Measurements from ENCODE around the gene NUP43. TPM values are rescaled to one million over a fixed set of nuclear protein-coding genes. Genes with fewer than 3 reads are reported as not detected.

NUP43 gene
- total RNA-seq, 4 donors from 2014 or later = 14.6 to 35.2 (median 17.2) TPM

DNA sequence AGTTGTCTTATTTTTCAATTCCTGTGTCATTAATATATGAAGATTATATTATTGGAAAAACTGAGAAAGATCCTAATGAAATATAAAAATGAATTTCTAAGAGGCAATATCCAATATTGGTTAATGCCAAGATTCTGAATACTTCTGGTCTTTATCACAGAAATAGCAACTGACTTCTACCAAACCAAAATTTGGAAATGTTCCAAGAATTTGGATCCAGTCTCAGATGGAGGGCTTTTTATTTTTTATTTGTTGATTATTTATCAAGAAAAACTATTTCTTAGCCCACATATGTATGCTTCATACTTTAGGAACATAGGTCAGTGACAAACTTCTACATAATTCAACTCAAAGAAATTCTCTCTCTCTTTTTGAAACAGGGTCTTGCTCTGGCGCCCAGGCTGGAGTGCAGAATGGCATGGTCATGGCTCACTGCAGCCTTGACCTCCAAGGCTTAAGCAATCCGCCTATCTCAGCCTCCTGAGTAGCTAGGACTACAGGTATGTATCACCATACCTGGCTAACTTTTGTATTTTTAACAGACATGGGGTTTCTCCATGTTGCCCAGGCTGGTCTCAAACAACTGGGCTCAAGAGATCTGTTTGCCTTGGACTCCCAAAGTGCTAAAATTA lies 13.1 kb downstream of the NUP43 start:
- WGBS, 2 donors = 98 to 100% methylated on average over 2 of the region's 2 CpGs
- H3K4me3 ChIP-seq (ENCODE audit: low read depth, poor library complexity, severe bottlenecking) = no peak overlapping the region
- intact Hi-C loops (cut with DNase I; ENCODE audit: low total_unique reads) = no loop called here
- TF ChIP-seq, protein P1, sequence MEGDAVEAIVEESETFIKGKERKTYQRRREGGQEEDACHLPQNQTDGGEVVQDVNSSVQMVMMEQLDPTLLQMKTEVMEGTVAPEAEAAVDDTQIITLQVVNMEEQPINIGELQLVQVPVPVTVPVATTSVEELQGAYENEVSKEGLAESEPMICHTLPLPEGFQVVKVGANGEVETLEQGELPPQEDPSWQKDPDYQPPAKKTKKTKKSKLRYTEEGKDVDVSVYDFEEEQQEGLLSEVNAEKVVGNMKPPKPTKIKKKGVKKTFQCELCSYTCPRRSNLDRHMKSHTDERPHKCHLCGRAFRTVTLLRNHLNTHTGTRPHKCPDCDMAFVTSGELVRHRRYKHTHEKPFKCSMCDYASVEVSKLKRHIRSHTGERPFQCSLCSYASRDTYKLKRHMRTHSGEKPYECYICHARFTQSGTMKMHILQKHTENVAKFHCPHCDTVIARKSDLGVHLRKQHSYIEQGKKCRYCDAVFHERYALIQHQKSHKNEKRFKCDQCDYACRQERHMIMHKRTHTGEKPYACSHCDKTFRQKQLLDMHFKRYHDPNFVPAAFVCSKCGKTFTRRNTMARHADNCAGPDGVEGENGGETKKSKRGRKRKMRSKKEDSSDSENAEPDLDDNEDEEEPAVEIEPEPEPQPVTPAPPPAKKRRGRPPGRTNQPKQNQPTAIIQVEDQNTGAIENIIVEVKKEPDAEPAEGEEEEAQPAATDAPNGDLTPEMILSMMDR (IDR thresholded peaks at IDR 0.05) = no peak
- TF ChIP-seq POLR2A (IDR thresholded peaks at IDR 0.05) = no peak
- no peak for DNase-seq (ENCODE audit: low spot score in 2 of 2)

DNA sequence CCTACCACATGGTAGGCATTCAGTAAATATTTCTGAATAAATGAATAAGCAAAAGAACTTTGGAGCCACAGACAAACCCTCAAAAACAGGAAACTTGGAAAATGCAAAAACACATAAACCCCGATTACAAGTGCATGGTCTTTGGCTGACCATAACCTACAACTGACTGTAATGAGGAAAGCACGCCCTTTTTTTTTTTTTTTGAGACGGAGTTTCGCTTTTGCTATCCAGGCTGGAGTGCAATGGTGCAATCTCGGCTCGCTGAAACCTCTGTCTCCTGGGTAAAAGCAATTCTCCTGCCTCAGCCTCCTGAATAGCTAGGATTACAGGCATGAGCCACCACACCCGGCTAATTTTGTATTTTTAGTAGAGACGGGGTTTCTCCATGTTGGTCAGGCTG lies 16.5 kb downstream of the NUP43 start:
- no peak for DNase-seq (ENCODE audit: low spot score in 2 of 2)
- no peak overlapping the region for H3K4me3 ChIP-seq (ENCODE audit: low read depth, poor library complexity, severe bottlenecking)
- intact Hi-C loops (cut with DNase I; ENCODE audit: low total_unique reads) = no loop called here
- 89 to 93% methylated on average over 8 of the region's 8 CpGs for WGBS, 2 donors
- TF ChIP-seq, protein P1 (IDR thresholded peaks at IDR 0.05) = no peak
- TF ChIP-seq POLR2A (IDR thresholded peaks at IDR 0.05) = no peak

DNA sequence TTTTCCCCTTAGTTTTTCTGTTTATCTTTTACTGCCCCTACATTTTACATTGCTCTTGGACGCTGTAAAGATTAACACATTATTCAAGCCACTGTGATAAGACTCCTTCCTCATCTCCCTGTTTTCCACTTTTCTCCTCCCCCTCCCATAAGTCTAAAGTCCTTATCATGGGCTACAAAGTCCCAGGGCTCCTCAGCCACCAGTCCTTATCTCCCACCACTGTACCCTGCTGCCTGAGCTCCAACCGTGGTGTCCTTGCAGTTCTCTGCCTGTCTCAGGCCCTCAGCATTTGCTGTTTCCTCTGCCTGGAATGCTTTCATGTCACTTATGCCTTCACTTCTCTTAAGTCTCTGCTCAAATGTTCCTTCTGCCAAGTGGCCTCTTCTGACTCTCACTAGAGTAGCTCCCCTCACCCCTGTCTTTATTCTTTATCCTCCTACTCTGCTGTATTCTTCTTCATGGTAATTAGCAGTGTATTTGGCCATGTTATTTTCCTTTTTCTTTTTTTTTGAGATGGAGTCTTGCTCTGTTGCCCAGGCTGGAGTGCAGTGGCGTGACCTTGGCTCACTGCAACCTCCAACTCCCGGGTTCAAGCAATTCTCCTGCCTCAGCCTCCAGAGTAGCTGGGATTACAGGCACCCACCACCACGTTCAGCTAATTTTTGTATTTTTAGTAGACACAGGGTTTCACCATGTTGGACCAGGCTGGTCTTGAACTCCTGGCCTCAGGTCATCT lies 17.7 kb downstream of the NUP43 start:
- no peak for DNase-seq (ENCODE audit: low spot score in 2 of 2)
- 87 to 90% methylated on average over 5 of the region's 5 CpGs for WGBS, 2 donors
- H3K4me3 ChIP-seq (ENCODE audit: low read depth, poor library complexity, severe bottlenecking) = no peak overlapping the region
- intact Hi-C loops (cut with DNase I; ENCODE audit: low total_unique reads) = no loop called here
- TF ChIP-seq, protein P1 (IDR thresholded peaks at IDR 0.05) = no peak
- TF ChIP-seq POLR2A (IDR thresholded peaks at IDR 0.05) = no peak

DNA sequence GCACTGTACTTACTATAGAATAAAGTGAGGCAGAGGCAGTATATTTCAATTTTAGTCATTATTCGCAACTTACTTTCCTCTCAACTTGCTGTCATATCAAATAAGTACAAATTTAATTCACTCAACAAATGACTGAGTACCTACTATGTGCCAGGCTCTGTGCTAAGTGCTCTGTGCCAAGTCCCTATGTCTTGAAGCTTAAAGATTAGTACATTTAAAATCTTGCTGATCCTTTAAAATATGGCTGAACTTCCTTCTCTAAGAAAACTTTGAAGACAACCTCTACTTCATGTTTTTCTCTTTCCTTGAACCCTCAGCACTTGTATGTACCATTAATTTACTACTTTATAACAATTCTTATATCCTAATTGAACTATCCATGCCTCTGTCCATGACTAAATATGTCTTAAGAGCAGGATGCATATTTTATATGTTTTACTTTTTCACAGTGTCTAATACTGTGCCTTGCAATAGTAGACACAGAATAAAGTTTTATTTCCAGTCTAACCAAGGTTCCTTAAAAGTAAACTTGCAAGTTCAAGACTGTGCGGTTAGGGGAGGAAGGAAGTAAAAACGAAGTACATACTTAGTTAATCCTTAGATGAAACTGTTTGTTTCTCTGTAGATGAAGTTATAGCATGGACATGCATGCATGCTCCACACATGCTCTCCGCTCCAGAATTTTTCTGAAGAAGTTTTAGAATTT lies 18.4 kb downstream of the NUP43 start:
- 86 to 90% methylated on average over 4 of the region's 4 CpGs for WGBS, 2 donors
- DNase-seq (ENCODE audit: low spot score in 2 of 2) = no peak
- no peak overlapping the region for H3K4me3 ChIP-seq (ENCODE audit: low read depth, poor library complexity, severe bottlenecking)
- TF ChIP-seq POLR2A (IDR thresholded peaks at IDR 0.05) = no peak
- TF ChIP-seq, protein P1 (IDR thresholded peaks at IDR 0.05) = no peak
- intact Hi-C loops (cut with DNase I; ENCODE audit: low total_unique reads) = no loop called here

DNA sequence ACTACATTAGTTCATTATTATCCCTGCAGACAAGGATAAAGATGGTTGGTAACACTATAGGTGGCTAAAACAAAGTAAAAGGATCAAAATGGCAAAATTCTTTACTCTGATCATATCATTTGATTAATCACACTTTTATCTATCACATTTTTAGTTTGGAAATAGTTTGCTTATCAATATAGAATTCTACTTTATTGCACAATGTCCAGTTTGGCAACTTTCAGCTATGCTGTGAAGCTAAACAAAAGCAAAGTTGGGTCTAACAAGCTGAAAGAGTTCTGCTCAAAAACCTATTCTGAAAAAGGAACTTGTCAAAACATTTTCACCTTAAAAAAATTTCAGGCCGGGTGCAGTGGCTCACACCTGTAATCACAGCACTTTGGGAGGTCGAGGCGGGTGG lies 20.5 kb downstream of the NUP43 start:
- 94% methylated on average over 3 of the region's 3 CpGs for WGBS, 2 donors
- H3K4me3 ChIP-seq (ENCODE audit: low read depth, poor library complexity, severe bottlenecking) = no peak overlapping the region
- DNase-seq (ENCODE audit: low spot score in 2 of 2) = no peak
- intact Hi-C loops (cut with DNase I; ENCODE audit: low total_unique reads) = no loop called here
- TF ChIP-seq POLR2A (IDR thresholded peaks at IDR 0.05) = no peak
- TF ChIP-seq, protein P1 (IDR thresholded peaks at IDR 0.05) = no peak

Data from lower leg skin (tissue), 4 donors.